ENCODE data around the gene CRMP1.

GRCh38 chr4:5887361-5888221, 5.3 kb downstream of the CRMP1 start:
- no peak for TF ChIP-seq CTCF (IDR thresholded peaks at IDR 0.05)
- no peak for TF ChIP-seq POLR2AphosphoS5 (IDR thresholded peaks at IDR 0.05)
- no peak for TF ChIP-seq EP300 (IDR thresholded peaks at IDR 0.05)

Data from gastroesophageal sphincter (tissue), 3 donors.